ENCODE measurements around the gene TUBB4B.

DNA sequence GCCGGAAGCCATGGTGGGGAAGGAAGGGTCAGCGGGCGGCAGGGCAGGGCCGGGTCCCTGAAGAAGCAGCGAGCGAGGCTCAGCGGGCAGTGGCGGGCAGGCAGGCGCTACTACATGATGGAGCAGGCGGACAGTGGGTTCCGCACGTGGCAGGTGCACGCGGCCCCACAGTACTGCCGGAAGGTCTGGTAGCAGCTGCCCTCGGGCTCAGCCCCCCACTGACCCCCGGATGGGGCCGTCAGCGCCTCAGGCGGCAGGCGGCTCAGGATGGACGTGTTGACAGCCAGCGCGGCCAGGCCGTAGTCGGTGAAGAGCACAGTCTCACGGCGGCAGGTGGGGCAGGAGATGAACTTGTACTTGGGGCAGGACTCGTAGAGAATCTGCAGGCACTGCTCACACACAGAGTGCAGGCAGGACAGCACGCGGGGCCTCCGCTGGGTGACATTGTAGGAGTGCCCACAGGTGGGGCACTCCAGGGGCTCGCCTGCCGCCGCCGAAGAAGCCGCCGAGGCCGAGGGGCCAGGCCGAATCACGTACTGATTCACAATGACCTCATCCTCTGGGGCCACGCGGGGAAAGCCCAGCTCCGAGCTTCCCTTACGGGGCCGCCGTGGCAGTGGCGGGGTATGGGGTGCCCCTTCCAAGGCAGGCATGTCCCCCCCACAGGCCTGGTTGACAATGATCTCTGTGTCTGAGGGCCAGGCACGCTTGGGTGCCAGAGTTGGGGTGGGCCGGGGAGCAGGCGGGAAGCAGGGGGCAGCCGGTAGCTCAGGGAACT, 20.6 kb upstream of the TUBB4B start:
- TF ChIP-seq, protein P1, sequence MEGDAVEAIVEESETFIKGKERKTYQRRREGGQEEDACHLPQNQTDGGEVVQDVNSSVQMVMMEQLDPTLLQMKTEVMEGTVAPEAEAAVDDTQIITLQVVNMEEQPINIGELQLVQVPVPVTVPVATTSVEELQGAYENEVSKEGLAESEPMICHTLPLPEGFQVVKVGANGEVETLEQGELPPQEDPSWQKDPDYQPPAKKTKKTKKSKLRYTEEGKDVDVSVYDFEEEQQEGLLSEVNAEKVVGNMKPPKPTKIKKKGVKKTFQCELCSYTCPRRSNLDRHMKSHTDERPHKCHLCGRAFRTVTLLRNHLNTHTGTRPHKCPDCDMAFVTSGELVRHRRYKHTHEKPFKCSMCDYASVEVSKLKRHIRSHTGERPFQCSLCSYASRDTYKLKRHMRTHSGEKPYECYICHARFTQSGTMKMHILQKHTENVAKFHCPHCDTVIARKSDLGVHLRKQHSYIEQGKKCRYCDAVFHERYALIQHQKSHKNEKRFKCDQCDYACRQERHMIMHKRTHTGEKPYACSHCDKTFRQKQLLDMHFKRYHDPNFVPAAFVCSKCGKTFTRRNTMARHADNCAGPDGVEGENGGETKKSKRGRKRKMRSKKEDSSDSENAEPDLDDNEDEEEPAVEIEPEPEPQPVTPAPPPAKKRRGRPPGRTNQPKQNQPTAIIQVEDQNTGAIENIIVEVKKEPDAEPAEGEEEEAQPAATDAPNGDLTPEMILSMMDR (conservative IDR thresholded peaks at IDR 0.05; ENCODE audit: low read length): no peak
- no peak for TF ChIP-seq EZH2phosphoT487 (IDR thresholded peaks at IDR 0.05; ENCODE audit: borderline replicate concordance, low read depth, low read length)

All from OCI-LY7 (cell line).